T1000 (cell line): Measurements from ENCODE around the gene EME2.
"Not testable (repeated sequence)": the region's sequence is repeated elsewhere in the genome, so short reads cannot be mapped to it uniquely, and the experiment has no call there.

Experiments used
- DNase-seq: peaks from one replicate; lab custom pipeline; 2025; ENCODE audit warnings: mixed read lengths; lab: John Stamatoyannopoulos, UW

The EME2 gene

DNA sequence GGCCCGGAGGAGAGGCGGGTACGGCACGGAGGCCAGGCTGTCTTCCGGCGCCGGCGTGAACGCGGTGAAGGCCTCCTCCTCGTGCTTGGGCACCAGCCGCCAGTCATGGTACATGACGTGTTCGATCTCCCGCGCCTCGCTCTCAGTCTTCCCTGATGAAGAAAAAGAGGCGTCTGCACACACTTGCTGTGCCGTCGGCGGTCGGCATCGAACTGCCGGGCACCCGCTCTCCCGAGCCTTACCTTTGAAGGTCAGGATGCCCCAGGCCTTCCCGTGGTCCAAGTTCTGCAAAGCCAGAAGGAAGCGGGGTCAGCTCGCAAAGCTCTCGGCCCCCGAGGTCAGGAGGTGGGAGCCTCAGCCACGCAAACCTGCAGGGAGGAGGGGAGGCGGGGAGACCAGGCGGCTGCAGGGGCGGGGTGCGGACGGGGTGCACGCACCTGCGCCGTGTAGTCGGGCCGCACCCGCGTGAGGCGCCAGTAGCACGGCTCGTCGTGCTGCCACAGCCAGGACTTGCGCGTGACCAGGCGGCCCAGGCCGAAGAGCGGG, at the start of gene EME2:
EME2 (plus strand) TSS at position 449 of the 546 bp plus-strand sequence. CDS start 418 bp downstream, outside the sequence.
- no peak for DNase-seq

DNA sequence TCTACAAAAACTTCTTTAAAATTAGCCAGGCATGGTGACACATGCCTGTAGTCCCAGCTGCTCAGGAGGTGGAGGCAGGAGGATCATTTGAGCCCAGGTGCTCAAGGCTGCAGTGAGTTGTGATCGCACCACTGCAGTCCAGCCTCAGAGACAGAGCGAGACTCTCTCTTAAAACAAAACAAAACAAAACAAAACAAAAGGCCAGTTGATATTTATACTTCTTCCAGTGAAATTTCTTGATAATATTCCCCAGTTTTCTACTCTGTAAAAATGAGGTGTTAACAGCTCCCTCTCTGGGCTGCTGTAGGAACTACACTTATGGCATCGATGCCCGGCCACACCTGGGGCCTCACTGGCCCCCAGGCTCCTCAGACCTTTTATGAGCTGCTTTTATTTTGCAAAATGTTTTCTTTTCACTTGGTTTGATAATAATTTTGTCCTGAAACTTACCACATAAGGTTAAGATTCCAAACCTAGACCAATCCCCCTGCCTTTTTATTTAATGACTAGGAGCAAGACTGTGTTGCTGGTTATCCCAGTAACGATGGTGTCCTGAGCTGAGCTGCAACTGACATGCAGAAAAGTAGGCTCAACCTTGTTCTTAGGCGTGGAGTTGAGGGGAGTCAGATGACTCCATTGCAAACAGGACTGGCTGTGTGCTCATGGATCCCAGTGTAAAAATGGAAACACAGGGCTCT, 49.0 kb upstream of the EME2 start:
- no peak for DNase-seq

DNA sequence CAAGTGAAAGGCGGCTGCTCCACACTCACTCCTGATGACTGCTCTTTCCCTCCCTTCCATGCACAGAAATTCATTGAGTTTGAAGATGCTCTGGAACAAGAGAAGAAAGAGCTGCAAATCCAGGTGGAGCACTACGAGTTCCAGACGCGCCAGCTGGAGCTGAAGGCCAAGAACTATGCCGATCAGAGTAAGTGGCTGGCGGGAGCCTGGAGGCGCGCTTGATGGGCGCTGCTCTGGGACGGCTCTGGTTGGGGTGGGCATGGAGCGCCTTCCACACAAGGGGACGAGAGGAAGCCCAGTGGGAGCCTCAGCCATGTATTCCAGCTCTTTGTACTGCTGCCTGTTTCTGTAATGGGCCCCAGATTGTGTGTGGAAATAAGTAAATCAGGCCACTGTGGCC, 48.1 kb upstream of the EME2 start:
- DNase-seq, result no peak

- no peak for DNase-seq
These were observed 45.7 kb upstream of the EME2 start for GRCh38 chr16:1726661-1727502.

- DNase-seq, result no peak
These were observed 44.7 kb upstream of the EME2 start for GRCh38 chr16:1727651-1728624.

GRCh38 chr16:1729026-1729425, 43.6 kb upstream of the EME2 start:
- no peak for DNase-seq

GRCh38 chr16:1729445-1729844, 43.2 kb upstream of the EME2 start:
- DNase-seq, result no peak

GRCh38 chr16:1731073-1731472, 41.5 kb upstream of the EME2 start:
- no peak for DNase-seq

- DNase-seq, result no peak
These were observed 41.0 kb upstream of the EME2 start for GRCh38 chr16:1731603-1732002.

- no peak for DNase-seq
These were observed 40.5 kb upstream of the EME2 start for GRCh38 chr16:1732071-1732470.

GRCh38 chr16:1732551-1732987, 40.0 kb upstream of the EME2 start:
- DNase-seq, result not testable (repeated sequence)

GRCh38 chr16:1734123-1734522, 38.5 kb upstream of the EME2 start:
- DNase-seq, result no peak

DNA sequence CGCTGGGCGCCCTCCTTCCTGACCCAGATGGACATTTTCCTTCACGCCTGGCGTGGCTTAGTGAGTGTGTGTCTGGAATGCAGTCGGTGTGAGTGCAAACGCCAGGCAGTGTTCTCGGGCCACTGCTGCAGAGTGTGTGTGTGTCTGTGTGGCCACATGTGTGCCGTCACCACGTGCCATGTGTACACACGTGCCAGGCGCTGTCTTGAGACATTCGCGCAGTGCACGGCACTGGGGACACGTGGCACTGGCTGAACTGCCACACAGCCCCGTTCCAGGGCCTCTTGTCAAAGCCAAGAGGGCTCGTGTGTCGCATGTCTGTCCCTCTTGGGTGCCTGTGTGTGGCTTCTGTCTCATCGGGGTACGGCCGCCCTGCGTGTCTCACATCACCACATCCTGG, 37.8 kb upstream of the EME2 start:
- no peak for DNase-seq

GRCh38 chr16:1740234-1740633, 32.4 kb upstream of the EME2 start:
- no peak for DNase-seq

DNA sequence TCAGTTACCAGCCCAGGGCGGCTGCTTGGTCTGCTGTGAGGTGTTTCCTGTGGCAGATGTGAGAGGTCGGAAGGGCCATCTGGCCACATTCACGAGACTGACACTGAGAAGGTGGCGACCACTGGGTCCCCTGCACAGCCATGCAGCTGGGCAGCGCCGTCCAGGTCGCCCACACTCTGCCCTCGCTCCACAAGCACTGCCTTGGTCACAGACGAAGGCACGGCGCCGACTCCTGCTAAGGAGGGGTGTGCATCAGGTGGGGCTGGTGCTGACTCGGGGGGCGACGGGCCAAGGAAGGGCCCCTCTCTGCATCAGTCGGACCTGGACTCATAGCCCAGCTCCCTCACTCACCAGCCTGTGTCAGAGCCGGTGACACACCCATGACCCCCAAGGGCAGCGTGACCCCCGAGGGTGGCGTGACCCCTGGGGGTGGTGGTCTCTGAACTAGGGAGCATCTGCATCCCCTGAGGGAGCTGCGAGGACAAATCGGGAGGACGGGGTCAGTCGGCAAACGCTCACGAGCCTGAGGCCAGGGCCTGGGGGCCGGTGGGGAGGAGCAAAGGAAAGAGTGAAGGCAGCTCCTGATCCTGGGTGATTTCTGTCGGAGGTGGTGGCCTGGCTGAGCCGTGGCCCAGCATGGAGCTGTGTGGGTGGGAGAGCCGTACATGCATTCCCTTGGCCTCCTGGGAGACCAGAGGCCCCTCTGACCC, 31.7 kb upstream of the EME2 start:
- no peak for DNase-seq

- no peak for DNase-seq
These were observed 31.0 kb upstream of the EME2 start for GRCh38 chr16:1741553-1742165.

DNA sequence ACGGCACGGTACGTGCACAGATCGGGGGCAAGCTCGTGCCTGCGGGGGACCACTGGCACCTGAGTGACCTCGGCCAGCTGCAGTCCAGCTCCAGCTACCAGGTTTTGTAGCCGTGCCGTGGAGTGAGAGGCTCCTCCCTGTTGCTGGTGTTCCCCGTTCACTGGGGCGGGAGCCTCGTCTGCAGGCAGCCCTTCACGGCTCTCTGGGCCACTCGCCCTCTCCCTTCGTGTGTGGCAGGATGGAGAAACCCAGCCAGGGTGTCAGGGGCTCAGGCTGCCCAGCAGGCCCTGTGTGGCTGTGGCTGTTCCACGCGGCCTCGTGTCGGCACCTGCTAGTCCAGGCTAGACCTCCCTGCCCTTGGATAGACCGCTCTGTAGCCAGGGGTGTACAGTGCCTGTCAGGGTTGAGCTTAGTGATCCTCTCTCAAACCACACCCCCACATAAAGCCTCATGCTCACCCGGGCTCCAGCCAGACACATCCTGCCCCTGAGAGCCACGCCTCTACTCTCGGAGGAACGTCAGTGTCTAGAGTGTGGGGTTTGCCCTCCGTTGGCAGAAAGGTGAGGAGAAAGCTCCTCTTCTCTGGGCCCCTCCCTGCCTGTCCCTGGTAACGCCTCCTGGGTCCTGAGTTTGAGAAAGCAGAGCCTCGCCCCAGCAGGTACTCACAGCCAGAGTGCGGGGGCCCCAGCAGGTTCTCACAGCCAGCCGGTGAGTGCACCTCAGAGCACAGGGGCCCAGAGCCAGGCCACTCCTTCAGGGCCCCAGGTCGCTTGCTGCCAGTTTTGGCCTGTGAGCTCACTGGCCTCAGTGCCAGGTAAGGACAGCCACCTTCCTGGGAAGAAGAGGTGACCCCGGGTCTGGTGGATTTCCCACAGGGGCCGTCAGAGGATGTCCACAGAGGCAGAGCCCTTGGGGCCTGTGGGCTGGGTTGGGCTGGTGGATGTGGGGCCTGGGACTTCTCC, 29.0 kb upstream of the EME2 start:
- DNase-seq, result no peak

DNA sequence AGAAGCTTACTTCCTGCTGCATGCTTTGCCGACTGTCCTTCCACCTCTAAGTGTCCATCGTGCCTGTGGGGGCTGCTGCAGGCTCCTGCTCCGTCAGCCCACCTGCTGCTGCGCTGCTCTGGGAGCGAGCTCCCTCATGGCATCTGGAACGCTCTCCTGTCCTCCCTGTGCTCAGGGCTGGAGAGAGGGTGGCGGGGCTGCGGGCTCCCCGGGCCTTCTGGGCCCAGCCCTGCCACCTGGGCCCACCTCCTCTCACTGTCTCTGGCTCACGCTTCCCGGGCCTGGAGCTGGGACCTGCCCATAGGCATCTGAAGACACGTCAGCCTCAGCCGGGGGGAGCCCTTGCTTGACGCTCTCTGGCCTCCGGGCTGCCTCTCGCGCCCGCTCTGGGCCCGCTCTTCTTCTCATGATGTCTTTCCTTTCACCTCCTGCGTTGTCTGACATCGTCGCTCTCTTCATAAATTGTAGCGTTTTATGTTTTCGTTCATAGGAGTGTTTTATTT, 28.2 kb upstream of the EME2 start:
- no peak for DNase-seq

- DNase-seq, result peak; percentile 81
These were observed 27.3 kb upstream of the EME2 start for GRCh38 chr16:1745181-1745899.
